ENCODE measurements around the gene PRKAA1. TPM values are rescaled to one million over a fixed set of nuclear protein-coding genes. Genes with fewer than 3 reads are reported as not detected.

Gene PRKAA1
- total RNA-seq, 1 experiment from 2014 or later: 58.1 TPM

GRCh38 chr5:40775846-40776657, 22.1 kb downstream of the PRKAA1 start:
- ChIA-PET CTCF (interaction anchor here (0.6 to 1.4 kb wide), 6 partner anchors 10 to 680 kb away, joined by 3 to 5 read pairs (median 4); no protein-coding TSS in a partner anchor), POLR2A (interaction anchor here (0.8 to 1.3 kb wide), 3 partner anchors 15 to 59 kb away, joined by 3 to 4 read pairs (median 3); partner anchors contain the start of gene RPL37)
- H3K9me3 Mint-ChIP-seq (ENCODE audit: unreplicated experiment): no peaks in the 10 kb centered on the region
- peaks cover 50% of the 10 kb centered on the region for H3K36me3 Mint-ChIP-seq (ENCODE audit: insufficient read depth, unreplicated experiment)
- DNase-seq (ENCODE audit: unreplicated experiment): no peak
- no peak for TF ChIP-seq CTCF (IDR thresholded peaks at IDR 0.05; ENCODE audit: unreplicated experiment)
- peaks cover 27% of the 10 kb centered on the region for H3K4me1 Mint-ChIP-seq (ENCODE audit: insufficient read depth, unreplicated experiment)
- BruUV-seq (replicated peaks): no TSS peak
- peak overlapping the region; percentile 38 for H3K4me3 Mint-ChIP-seq (ENCODE audit: unreplicated experiment)
- intact Hi-C loops (cut with micrococcal nuclease): no loop called here
- H3K27me3 Mint-ChIP-seq (ENCODE audit: insufficient read depth, unreplicated experiment): no peaks in the 10 kb centered on the region
- peak overlapping the region; percentile 76 for H3K27ac Mint-ChIP-seq (ENCODE audit: low read depth, unreplicated experiment)

- intact Hi-C loops (cut with micrococcal nuclease): no loop called here
- peaks cover 55% of the 10 kb centered on the region for H3K36me3 Mint-ChIP-seq (ENCODE audit: insufficient read depth, unreplicated experiment)
- no peak for TF ChIP-seq CTCF (IDR thresholded peaks at IDR 0.05; ENCODE audit: unreplicated experiment)
- H3K27ac Mint-ChIP-seq (ENCODE audit: low read depth, unreplicated experiment): peak overlapping the region; percentile 76
- ChIA-PET CTCF (interaction anchor here (0.6 to 1.4 kb wide), 3 partner anchors 21 to 679 kb away, joined by 4 to 5 read pairs (median 4); no protein-coding TSS in a partner anchor), POLR2A (interaction anchor here (0.8 to 1.3 kb wide), 2 partner anchors 21 to 60 kb away, joined by 3 to 4 read pairs; partner anchors contain the start of gene RPL37)
- H3K9me3 Mint-ChIP-seq (ENCODE audit: unreplicated experiment): no peaks in the 10 kb centered on the region
- DNase-seq (ENCODE audit: unreplicated experiment): no peak
- H3K27me3 Mint-ChIP-seq (ENCODE audit: insufficient read depth, unreplicated experiment): no peaks in the 10 kb centered on the region
- peaks cover 19% of the 10 kb centered on the region for H3K4me1 Mint-ChIP-seq (ENCODE audit: insufficient read depth, unreplicated experiment)
- no TSS peak for BruUV-seq (replicated peaks)
- no peak overlapping the region for H3K4me3 Mint-ChIP-seq (ENCODE audit: unreplicated experiment)
Observed at GRCh38 chr5:40775085-40775845, 22.9 kb downstream of the PRKAA1 start.

GRCh38 chr5:40774623-40775022, 23.6 kb downstream of the PRKAA1 start:
- H3K4me3 Mint-ChIP-seq (ENCODE audit: unreplicated experiment): no peak overlapping the region
- H3K4me1 Mint-ChIP-seq (ENCODE audit: insufficient read depth, unreplicated experiment): peaks cover 16% of the 10 kb centered on the region
- H3K36me3 Mint-ChIP-seq (ENCODE audit: insufficient read depth, unreplicated experiment): peaks cover 62% of the 10 kb centered on the region
- no peaks in the 10 kb centered on the region for H3K9me3 Mint-ChIP-seq (ENCODE audit: unreplicated experiment)
- CTCF ChIA-PET: interaction anchor here (0.7 to 1.5 kb wide), 3 partner anchors 19 to 797 kb away, joined by 4 read pairs; partner anchors contain the start of gene TTC33
- TF ChIP-seq CTCF (IDR thresholded peaks at IDR 0.05; ENCODE audit: unreplicated experiment): no peak
- POLR2A ChIA-PET: interaction anchor here (0.8 kb wide), 1 partner anchor 9 kb away, joined by 4 read pairs; no protein-coding TSS in a partner anchor
- no peak overlapping the region for H3K27ac Mint-ChIP-seq (ENCODE audit: low read depth, unreplicated experiment)
- intact Hi-C loops (cut with micrococcal nuclease): no loop called here
- no TSS peak for BruUV-seq (replicated peaks)
- no peaks in the 10 kb centered on the region for H3K27me3 Mint-ChIP-seq (ENCODE audit: insufficient read depth, unreplicated experiment)
- DNase-seq (ENCODE audit: unreplicated experiment): no peak

DNA sequence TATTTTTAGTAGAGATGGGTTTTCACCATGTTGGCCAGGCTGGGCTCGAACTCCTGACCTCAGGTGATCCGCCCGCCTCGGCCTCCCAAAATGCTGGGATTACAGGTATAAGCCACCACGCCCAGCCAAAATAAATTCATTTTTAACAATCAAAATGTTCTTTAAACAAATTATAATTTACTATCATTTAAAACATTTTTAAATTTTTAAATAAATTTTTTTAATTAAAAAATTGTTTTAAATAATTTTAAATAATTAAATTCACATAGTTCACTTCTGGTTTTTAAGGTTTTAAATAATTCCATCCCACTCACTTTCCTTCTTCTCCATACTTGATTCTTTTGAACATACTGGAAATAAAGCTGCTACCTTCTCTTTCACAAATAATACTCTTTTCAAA, 27.4 kb downstream of the PRKAA1 start:
- H3K4me3 Mint-ChIP-seq (ENCODE audit: unreplicated experiment): no peak overlapping the region
- BruUV-seq (replicated peaks): no TSS peak
- CTCF ChIA-PET: no interaction called here

More for the DNA sequence above, 27.4 kb downstream of the PRKAA1 start:
- intact Hi-C loops (cut with micrococcal nuclease): no loop called here
- H3K27ac Mint-ChIP-seq (ENCODE audit: low read depth, unreplicated experiment): no peak overlapping the region
- H3K36me3 Mint-ChIP-seq (ENCODE audit: insufficient read depth, unreplicated experiment): peaks cover 73% of the 10 kb centered on the region
- POLR2A ChIA-PET: interaction anchor here (1.2 to 1.3 kb wide), 3 partner anchors 11 to 62 kb away, joined by 3 to 4 read pairs (median 3); no protein-coding TSS in a partner anchor
- DNase-seq (ENCODE audit: unreplicated experiment): no peak
- peaks cover 4% of the 10 kb centered on the region for H3K4me1 Mint-ChIP-seq (ENCODE audit: insufficient read depth, unreplicated experiment)
- no peaks in the 10 kb centered on the region for H3K9me3 Mint-ChIP-seq (ENCODE audit: unreplicated experiment)
- no peak for TF ChIP-seq CTCF (IDR thresholded peaks at IDR 0.05; ENCODE audit: unreplicated experiment)
- no peaks in the 10 kb centered on the region for H3K27me3 Mint-ChIP-seq (ENCODE audit: insufficient read depth, unreplicated experiment)

Data from MCF 10A (cell line).